CD4-positive, CD25-positive, alpha-beta regulatory T cell (primary cell): ENCODE data around the gene NAPA. TPM values are rescaled to one million over a fixed set of nuclear protein-coding genes. Genes with fewer than 3 reads are reported as not detected.
A peak's percentile ranks its signal among the peaks of the same experiment; 100 is the strongest.

Experiments
- ATAC-seq, 2 donors: fragments of 150-1000 bp; cut with Tn5 transposase; one replicate each; pipeline ENCODE4 v1.10.0; 2021; ENCODE audit warnings: low read depth in 2 of 2, moderate number of reproducible peaks in 2 of 2, moderate library complexity in 1 of 2
- DNase-seq, 3 donors: peaks; one replicate each; pipeline versions ENCODE4 v3.0.0 to v3.0.0-alpha.2; 2012 to 2022; ENCODE audit warnings: mixed read lengths in 1 of 3
- H3K27ac ChIP-seq: one replicate; pipeline ENCODE4 v1.7.0; 2013; ENCODE audit warnings: mild to moderate bottlenecking, low read length; ENCODE audit not compliant: insufficient read depth, poor library complexity, severe bottlenecking
- H3K27me3 ChIP-seq: one replicate; pipeline ENCODE4 v1.7.0; 2013; ENCODE audit warnings: low read length; ENCODE audit not compliant: control insufficient read depth, insufficient read depth
- H3K36me3 ChIP-seq: one replicate; pipeline ENCODE4 v1.7.0; 2013; ENCODE audit warnings: mild to moderate bottlenecking, low read length, moderate library complexity; ENCODE audit not compliant: control insufficient read depth, insufficient read depth
- H3K4me1 ChIP-seq: 2 replicates; pipeline ENCODE4 v1.7.0; 2013; ENCODE audit warnings: mild to moderate bottlenecking, low read length; ENCODE audit not compliant: insufficient read depth, control insufficient read depth, poor library complexity, severe bottlenecking
- H3K4me3 ChIP-seq: one replicate; pipeline ENCODE4 v1.7.0; 2013; ENCODE audit warnings: low read depth, mild to moderate bottlenecking, low read length, moderate library complexity
- H3K9me3 ChIP-seq, 2 experiments: 1 replicate in 1 of 2; 2 replicates in 1 of 2; pipeline ENCODE4 v1.7.0; 2013; ENCODE audit warnings: low read length in 2 of 2, mild to moderate bottlenecking in 1 of 2, moderate library complexity in 1 of 2; ENCODE audit not compliant: control insufficient read depth in 2 of 2
- H3K27ac Mint-ChIP-seq, 3 donors: one replicate each; pipeline ENCODE4 v1.8.0; 2020 to 2022; ENCODE audit warnings: mild to moderate bottlenecking in 3 of 3, mixed read lengths in 3 of 3, moderate library complexity in 2 of 3
- H3K27me3 Mint-ChIP-seq: one replicate; pipeline ENCODE4 v1.8.0; 2022; ENCODE audit warnings: mild to moderate bottlenecking, mixed read lengths
- H3K36me3 Mint-ChIP-seq: one replicate; pipeline ENCODE4 v1.8.0; 2020; ENCODE audit warnings: mixed read lengths
- H3K4me1 Mint-ChIP-seq, 4 donors: one replicate each; pipeline ENCODE4 v1.8.0; 2020 to 2022; ENCODE audit warnings: mixed read lengths in 4 of 4, mild to moderate bottlenecking in 1 of 4
- H3K4me3 Mint-ChIP-seq, 4 donors: one replicate each; pipeline ENCODE4 v1.8.0; 2020 to 2022; ENCODE audit warnings: mild to moderate bottlenecking in 4 of 4, mixed read lengths in 4 of 4, moderate library complexity in 3 of 4
- H3K9me3 Mint-ChIP-seq, 7 donors: one replicate each; pipeline ENCODE4 v1.8.0; 2020 to 2022; ENCODE audit warnings: mixed read lengths in 7 of 7, mild to moderate bottlenecking in 3 of 7, moderate library complexity in 2 of 7
- polyA plus RNA-seq, 4 donors: library from polyadenylated mRNA; unstranded; fragments of 300-500 nt; fragmentation: Illumina TruSeq; gene quantifications; one replicate each; pipeline ENCODE4 v1.2.3, GENCODE V29; 2021
- total RNA-seq: library from RNA; stranded (reverse); gene quantifications from one replicate; pipeline ENCODE4 v1.2.3, GENCODE V29; 2022

Gene NAPA
- total and polyA plus RNA-seq, 5 donors from 2014 or later: 87.3 to 155 (median 93.0) TPM

- Mint-ChIP-seq H3K9me3 (no peaks in the 10 kb centered on the region), H3K4me3 (peak overlapping the region in 1 of 4 donors; percentile 38), H3K4me1 (peaks cover 0 to 30% (median 17%) of the 10 kb centered on the region in 4 donors), H3K27ac (no peak overlapping the region), H3K27me3 (no peaks in the 10 kb centered on the region), H3K36me3 (no peaks in the 10 kb centered on the region)
- Histone ChIP-seq H3K27ac (no peak overlapping the region), H3K36me3 (no peaks in the 10 kb centered on the region), H3K27me3 (no peaks in the 10 kb centered on the region), H3K9me3 (no peaks in the 10 kb centered on the region), H3K4me1 (peaks cover 18% of the 10 kb centered on the region), H3K4me3 (no peak overlapping the region)
- ATAC-seq (no peak), DNase-seq (no peak)
Measured at GRCh38 chr19:47480658-47481057, 34.2 kb downstream of the NAPA start.

- Histone ChIP-seq H3K9me3 (no peaks in the 10 kb centered on the region), H3K36me3 (no peaks in the 10 kb centered on the region), H3K4me1 (peaks cover 13% of the 10 kb centered on the region), H3K27ac (no peak overlapping the region), H3K4me3 (no peak overlapping the region), H3K27me3 (no peaks in the 10 kb centered on the region)
- Mint-ChIP-seq H3K36me3 (no peaks in the 10 kb centered on the region), H3K9me3 (no peaks in the 10 kb centered on the region), H3K27me3 (no peaks in the 10 kb centered on the region), H3K4me3 (no peak overlapping the region), H3K27ac (peak overlapping the region in 1 of 3 donors; percentile 31), H3K4me1 (peaks cover 0 to 23% (median 9%) of the 10 kb centered on the region in 4 donors)
- ATAC-seq (no peak), DNase-seq (no peak)
Measured at GRCh38 chr19:47479701-47480503, 35.0 kb downstream of the NAPA start.

- Histone ChIP-seq H3K27ac (no peak overlapping the region), H3K4me1 (peaks cover 6% of the 10 kb centered on the region), H3K27me3 (peaks cover 2% of the 10 kb centered on the region), H3K4me3 (no peak overlapping the region), H3K9me3 (no peaks in the 10 kb centered on the region), H3K36me3 (no peaks in the 10 kb centered on the region)
- H3K27me3 Mint-ChIP-seq: peaks cover 10% of the 10 kb centered on the region
- peaks cover 0 to 2% (median 0%) of the 10 kb centered on the region in 7 donors for H3K9me3 Mint-ChIP-seq
- no peak overlapping the region for H3K27ac Mint-ChIP-seq
- no peak overlapping the region for H3K4me3 Mint-ChIP-seq
- peaks cover 0 to 7% (median 4%) of the 10 kb centered on the region in 4 donors for H3K4me1 Mint-ChIP-seq
- H3K36me3 Mint-ChIP-seq: no peaks in the 10 kb centered on the region
- DNase-seq (no peak), ATAC-seq (no peak)
Measured at GRCh38 chr19:47476438-47476972, 38.4 kb downstream of the NAPA start.

- Mint-ChIP-seq H3K27ac (no peak overlapping the region), H3K9me3 (peaks cover 0 to 2% (median 0%) of the 10 kb centered on the region in 7 donors)
- H3K4me1 ChIP-seq: peaks cover 8% of the 10 kb centered on the region
Measured at GRCh38 chr19:47475465-47475864, 39.4 kb downstream of the NAPA start.

GRCh38 chr19:47473336-47473735 is 41.5 kb downstream of the NAPA start:
- H3K9me3 ChIP-seq: no peaks in the 10 kb centered on the region
- no peak for ATAC-seq
- no peaks in the 10 kb centered on the region for H3K36me3 ChIP-seq
- Mint-ChIP-seq H3K36me3 (no peaks in the 10 kb centered on the region), H3K4me1 (peaks cover 0 to 19% (median 8%) of the 10 kb centered on the region in 4 donors), H3K27me3 (peaks cover 41% of the 10 kb centered on the region), H3K4me3 (no peak overlapping the region), H3K9me3 (peaks cover 0 to 2% (median 0%) of the 10 kb centered on the region in 7 donors), H3K27ac (no peak overlapping the region)
- H3K4me3 ChIP-seq: no peak overlapping the region
- no peak overlapping the region for H3K27ac ChIP-seq
- peaks cover 8% of the 10 kb centered on the region for H3K4me1 ChIP-seq
- peaks cover 8% of the 10 kb centered on the region for H3K27me3 ChIP-seq
- DNase-seq: no peak

More at GRCh38 chr19:47475465-47475864, 39.4 kb downstream of the NAPA start:
- peak overlapping the region in 1 of 4 donors; percentile 27 for H3K4me3 Mint-ChIP-seq
- Histone ChIP-seq H3K27me3 (peaks cover 7% of the 10 kb centered on the region), H3K4me3 (no peak overlapping the region), H3K36me3 (no peaks in the 10 kb centered on the region), H3K27ac (no peak overlapping the region), H3K9me3 (no peaks in the 10 kb centered on the region)
- no peaks in the 10 kb centered on the region for H3K36me3 Mint-ChIP-seq
- DNase-seq (no peak), ATAC-seq (no peak)
- H3K27me3 Mint-ChIP-seq: peaks cover 20% of the 10 kb centered on the region
- peaks cover 0 to 15% (median 10%) of the 10 kb centered on the region in 4 donors for H3K4me1 Mint-ChIP-seq

- DNase-seq (peak; percentile 37 to 66 (median 64)), ATAC-seq (peak; percentile 46 to 68)
- Mint-ChIP-seq H3K27me3 (peaks cover 48% of the 10 kb centered on the region), H3K36me3 (no peaks in the 10 kb centered on the region), H3K4me1 (peaks cover 0 to 23% (median 11%) of the 10 kb centered on the region in 4 donors), H3K27ac (peak within 1 kb of the TSS in 2 of 3 donors; percentile 15 to 20), H3K4me3 (peak within 1 kb of the TSS; percentile 59 to 83 (median 62)), H3K9me3 (peaks cover 0 to 3% (median 0%) of the 10 kb centered on the region in 7 donors)
- H3K27ac ChIP-seq: no peak within 1 kb of the TSS
- H3K9me3 ChIP-seq: no peaks in the 10 kb centered on the region
- H3K4me1 ChIP-seq: peaks cover 8% of the 10 kb centered on the region
- peaks cover 8% of the 10 kb centered on the region for H3K27me3 ChIP-seq
- no peaks in the 10 kb centered on the region for H3K36me3 ChIP-seq
- no peak within 1 kb of the TSS for H3K4me3 ChIP-seq
Measured at GRCh38 chr19:47471733-47472457, 43.0 kb downstream of the NAPA start, which contains the start of gene SLC8A2. Gene SLC8A2, minus strand, starts transcription at chr19:47471893. Its CDS starts 5,490 bp downstream, at chr19:47466403.

GRCh38 chr19:47471381-47471732 is 43.5 kb downstream of the NAPA start:
- H3K4me3 Mint-ChIP-seq: peak overlapping the region in 3 of 4 donors; percentile 11 to 83 (median 62)
- peaks cover 52% of the 10 kb centered on the region for H3K27me3 Mint-ChIP-seq
- ATAC-seq: no peak
- Histone ChIP-seq H3K4me1 (peaks cover 8% of the 10 kb centered on the region), H3K4me3 (no peak overlapping the region), H3K9me3 (no peaks in the 10 kb centered on the region), H3K27me3 (peaks cover 8% of the 10 kb centered on the region), H3K36me3 (no peaks in the 10 kb centered on the region), H3K27ac (no peak overlapping the region)
- DNase-seq: no peak
- no peaks in the 10 kb centered on the region for H3K36me3 Mint-ChIP-seq
- peak overlapping the region in 1 of 3 donors; percentile 20 for H3K27ac Mint-ChIP-seq
- H3K4me1 Mint-ChIP-seq: peaks cover 0 to 23% (median 11%) of the 10 kb centered on the region in 4 donors
- H3K9me3 Mint-ChIP-seq: peaks cover 0 to 3% (median 0%) of the 10 kb centered on the region in 7 donors
